ENCODE measurements around the gene GRHL1.

Gene GRHL1

GRCh38 chr2:10048501-10049171, 97.1 kb downstream of the GRHL1 start:
- Mint-ChIP-seq H3K36me3 (ENCODE audit: insufficient read depth) (peaks cover 69% of the 10 kb centered on the region), H3K9me3 (no peaks in the 10 kb centered on the region), H3K4me3 (no peak overlapping the region), H3K4me1 (ENCODE audit: low read depth in 2 of 2) (peaks cover 11 to 12% of the 10 kb centered on the region in 2 donors), H3K27me3 (no peaks in the 10 kb centered on the region), H3K27ac (no peak overlapping the region)
- ATAC-seq (replicated peaks), result no peak
- DNase-seq, result peak; percentile 26 to 33 (median 27)
